HepG2 (cell line): ENCODE results near the gene RANBP17. TPM values are rescaled to one million over a fixed set of nuclear protein-coding genes. Genes with fewer than 3 reads are reported as not detected.

Source experiments
- ATAC-seq: fragments of 200-7000 bp; cut with Tn5 transposase; 3 replicates; pipeline ENCODE4 v1.9.1; 2020; ENCODE audit warnings: mild to moderate bottlenecking, moderate library complexity
- BruUV-seq: library from RNA; stranded (reverse); fragments of 400-500 nt; replicated peaks from 2 replicates; lab custom pipeline; 2021; lab: Mats Ljungman, UMichigan
- CTCF ChIA-PET: fragments of 300-600 bp; formaldehyde crosslinking; extraction: SDS; loops from one replicate; lab custom pipeline; 2021; ENCODE audit warnings: low total read pairs, inconsistent platforms, low intra/inter-chr PET ratio; lab: Yijun Ruan, JAX
- POLR2A ChIA-PET: fragments of 350-600 bp; sonication (Branson Sonifier 250); formaldehyde crosslinking; loops from one replicate; lab custom pipeline; 2020; ENCODE audit warnings: antibody characterized with exemption, inconsistent platforms; lab: Yijun Ruan, JAX
- DNase-seq: peaks from one replicate; pipeline ENCODE4 v3.0.0-alpha.2; 2015; ENCODE audit warnings: low spot score
- FAIRE-seq: peaks from 3 replicates; lab custom pipeline; 2011; peaks lifted over from hg19 to GRCh38; lab: Jason Lieb, UNC
- H2AFZ ChIP-seq: one replicate; pipeline ENCODE4 v1.6.1; 2011; ENCODE audit warnings: low read length, inconsistent platforms
- H3K27ac ChIP-seq: fragments of 300-600 bp; 3 replicates; pipeline ENCODE4 v1.8.0; 2011; ENCODE audit warnings: mixed run types, mild to moderate bottlenecking, mixed read lengths, low read length, inconsistent platforms; ENCODE audit not compliant: insufficient read depth; ENCODE audit errors: extremely low read length
- H3K27me3 ChIP-seq, 2 experiments: fragments of 200-600 bp in 1 of 2; 2 replicates in 1 of 2; 3 replicates in 1 of 2; pipeline versions ENCODE4 v1.6.0 to v1.8.0; 2011; ENCODE audit warnings: low read length in 2 of 2, mild to moderate bottlenecking in 2 of 2, moderate library complexity in 2 of 2, inconsistent platforms in 1 of 2; ENCODE audit not compliant: insufficient read depth in 2 of 2, control insufficient read depth in 1 of 2
- H3K36me3 ChIP-seq, 2 experiments: fragments of 200-600 bp in 1 of 2; replicated peaks in 1 of 2; 2 replicates in 1 of 2; 3 replicates in 1 of 2; pipeline versions ENCODE4 v1.5.1 to v1.8.0; 2011; ENCODE audit warnings: low read length in 2 of 2, inconsistent platforms in 1 of 2; ENCODE audit not compliant: insufficient read depth in 2 of 2, control insufficient read depth in 1 of 2
- H3K4me1 ChIP-seq: 2 replicates; pipeline ENCODE4 v1.5.1; 2012; ENCODE audit warnings: low read length, inconsistent platforms; ENCODE audit not compliant: insufficient read depth
- H3K4me2 ChIP-seq: 2 replicates; pipeline ENCODE4 v1.6.0; 2011; ENCODE audit warnings: low read depth, low read length, inconsistent platforms
- H3K4me3 ChIP-seq, 3 experiments: fragments of 200-600 bp in 1 of 3; sonication (generic), shearing (Covaris generic) in 1 of 3; replicated peaks in 1 of 3; 2 replicates each; pipeline ENCODE4 v1.5.1; 2011 to 2016; ENCODE audit warnings: low read length in 3 of 3, inconsistent platforms in 2 of 3, low read depth in 2 of 3, mild to moderate bottlenecking in 2 of 3, control low read depth in 1 of 3, mixed read lengths in 1 of 3; ENCODE audit not compliant: insufficient read depth in 1 of 3
- H3K79me2 ChIP-seq: one replicate; pipeline ENCODE4 v1.6.1; 2011; ENCODE audit warnings: low read length, inconsistent platforms; ENCODE audit not compliant: insufficient read depth
- H3K9ac ChIP-seq: 2 replicates; pipeline ENCODE4 v1.6.0; 2011; ENCODE audit warnings: mild to moderate bottlenecking, low read depth, low read length, inconsistent platforms; ENCODE audit not compliant: insufficient read depth
- H3K9me3 ChIP-seq: 2 replicates; pipeline ENCODE4 v1.5.1; 2012; ENCODE audit warnings: mild to moderate bottlenecking, low read length
- H4K20me1 ChIP-seq: 2 replicates; pipeline ENCODE4 v1.6.0; 2011; ENCODE audit warnings: inconsistent platforms, mild to moderate bottlenecking, low read length, moderate library complexity; ENCODE audit not compliant: insufficient read depth
- ARID3A ChIP-seq: IDR thresholded peaks from 2 replicates; pipeline ENCODE4 v1.6.1; 2012; ENCODE audit warnings: low read depth, low read length, improper control_type of control experiment
- ELF4 ChIP-seq: sonication (generic); formaldehyde crosslinking; IDR thresholded peaks from 2 replicates; pipeline ENCODE4 v1.5.0; 2020; ENCODE audit warnings: missing genetic modification reagents, mild to moderate bottlenecking, moderate library complexity, borderline replicate concordance
- ELK4 ChIP-seq: sonication (generic); formaldehyde crosslinking; IDR thresholded peaks from 2 replicates; pipeline ENCODE4 v1.9.0; 2021; ENCODE audit warnings: missing genetic modification reagents, borderline replicate concordance
- ERF ChIP-seq: IDR thresholded peaks from 2 replicates; pipeline ENCODE4 v1.6.1; 2018; ENCODE audit warnings: missing biosample characterization, missing genetic modification reagents
- MAFF ChIP-seq: IDR thresholded peaks from 2 replicates; pipeline ENCODE4 v1.6.1; 2011; ENCODE audit warnings: low read depth, low read length, improper control_type of control experiment
- MTA1 ChIP-seq: sonication (generic); formaldehyde crosslinking; IDR thresholded peaks from 2 replicates; pipeline ENCODE4 v1.4.0; 2020; ENCODE audit warnings: missing genetic modification reagents, mild to moderate bottlenecking, borderline replicate concordance
- NFKB2 ChIP-seq: sonication (generic); formaldehyde crosslinking; IDR thresholded peaks from 2 replicates; pipeline ENCODE4 v1.4.0; 2020; ENCODE audit warnings: missing genetic modification reagents, borderline replicate concordance
- POLR2G ChIP-seq: fragments of 200-400 bp; formaldehyde crosslinking; IDR thresholded peaks from 2 replicates; pipeline ENCODE4 v1.6.1; 2018; ENCODE audit warnings: mild to moderate bottlenecking, low read depth, low read length, moderate library complexity
- RFXANK ChIP-seq: IDR thresholded peaks from 2 replicates; pipeline ENCODE4 v1.6.1; 2016
- RORA ChIP-seq: sonication (generic); formaldehyde crosslinking; IDR thresholded peaks from 2 replicates; pipeline ENCODE4 v1.5.0; 2020; ENCODE audit warnings: mild to moderate bottlenecking, missing genetic modification reagents, moderate library complexity
- TEF ChIP-seq: sonication (generic); formaldehyde crosslinking; IDR thresholded peaks from 2 replicates; pipeline ENCODE4 v1.5.0; 2020; ENCODE audit warnings: missing genetic modification reagents
- ZBTB38 ChIP-seq: sonication (generic); formaldehyde crosslinking; IDR thresholded peaks from 2 replicates; pipeline ENCODE4 v1.5.1; 2020; ENCODE audit warnings: mild to moderate bottlenecking, missing genetic modification reagents
- ZFY ChIP-seq: sonication (generic); formaldehyde crosslinking; IDR thresholded peaks from 2 replicates; pipeline ENCODE4 v1.4.0; 2020; ENCODE audit warnings: missing genetic modification reagents
- ZNF12 ChIP-seq: sonication (generic); formaldehyde crosslinking; IDR thresholded peaks from 2 replicates; pipeline ENCODE4 v1.5.0; 2020; ENCODE audit warnings: missing genetic modification reagents
- ZNF160 ChIP-seq: sonication (generic); formaldehyde crosslinking; IDR thresholded peaks from 2 replicates; pipeline ENCODE4 v1.8.0; 2022; ENCODE audit warnings: mild to moderate bottlenecking, inconsistent platforms, missing genetic modification reagents
- ZNF280D ChIP-seq: sonication (generic); formaldehyde crosslinking; IDR thresholded peaks from 2 replicates; pipeline ENCODE4 v1.5.1; 2020; ENCODE audit warnings: mild to moderate bottlenecking, missing genetic modification reagents
- ZNF335 ChIP-seq: sonication (generic); formaldehyde crosslinking; IDR thresholded peaks from 2 replicates; pipeline ENCODE4 v1.4.0; 2020; ENCODE audit warnings: missing genetic modification reagents
- ZNF883 ChIP-seq: sonication (generic); formaldehyde crosslinking; IDR thresholded peaks from 2 replicates; pipeline ENCODE4 v1.5.1; 2020; ENCODE audit warnings: mild to moderate bottlenecking, missing genetic modification reagents; ENCODE audit errors: not compliant biosample characterization
- ZSCAN22 ChIP-seq: sonication (generic); formaldehyde crosslinking; IDR thresholded peaks from 2 replicates; pipeline ENCODE4 v1.4.0; 2020; ENCODE audit warnings: mild to moderate bottlenecking, missing genetic modification reagents
- ZSCAN31 ChIP-seq: sonication (generic); formaldehyde crosslinking; IDR thresholded peaks from 2 replicates; pipeline ENCODE4 v1.5.0; 2020; ENCODE audit warnings: low read depth, mild to moderate bottlenecking, missing genetic modification reagents
- WGBS: methylation state at CpG from one replicate; pipeline ENCODE4 v1.1.6; 2017; ENCODE audit warnings: low lambda C conversion rate; 5-methylcytosine and 5-hydroxymethylcytosine counted together
- in situ Hi-C: cut with HindIII; loops from 2 replicates; pipeline ENCODE4 v1.10.0; 2017; ENCODE audit warnings: low pct_unique_long_range_greater_than_20kb; ENCODE audit not compliant: extremely low pct_ligation_motif_present
- intact Hi-C: fragments of 100-400 bp; cut with micrococcal nuclease; formaldehyde crosslinking; loops from one replicate; pipeline ENCODE4 v1.10.0; 2022; ENCODE audit not compliant: unreplicated experiment
- polyA plus RNA-seq, 8 experiments: library from polyadenylated mRNA; depleted of rRNA in 3 of 8; stranded (reverse) in 7 of 8; unstranded in 1 of 8; fragments of >200 nt; fragmentation: Illumina TruSeq in 4 of 8; extraction: Trizol in 4 of 8; gene quantifications; 2 replicates each; pipeline versions ENCODE4 v1.2.1 to v1.2.3, GENCODE V29; 2011 to 2016; ENCODE audit warnings: low read depth in 4 of 8, missing spikeins in 1 of 8, mixed read lengths in 1 of 8; ENCODE audit not compliant: insufficient read depth in 1 of 8
- total RNA-seq, 5 experiments: library from RNA; depleted of rRNA; stranded (reverse); fragments of >200 nt; fragmentation: Illumina TruSeq; extraction: Trizol; gene quantifications; 2 replicates each; pipeline ENCODE4 v1.2.3, GENCODE V29; 2016; ENCODE audit warnings: low read depth in 1 of 5

The RANBP17 gene
- total and polyA plus RNA-seq, 2 of the 13 experiments (the other 11 are each of a cell fraction or from before 2014, with no cell fraction given) = not detected

- ATAC-seq (no peak), FAIRE-seq (no peak)
- no TSS peak for BruUV-seq
- H3K27ac ChIP-seq = no peak overlapping the region
- CTCF ChIA-PET = no interaction called here
- H3K4me1 ChIP-seq = no peaks in the 10 kb centered on the region
- no peaks in the 10 kb centered on the region for H3K27me3 ChIP-seq
- no peaks in the 10 kb centered on the region for H4K20me1 ChIP-seq
- in situ Hi-C loops = no loop called here
- no peak overlapping the region for H3K4me3 ChIP-seq
- no peaks in the 10 kb centered on the region for H3K36me3 ChIP-seq
- intact Hi-C loops = no loop called here
- no peak for TF ChIP-seq ZBTB38 (CRISPR knock-in tag)
- no peak for TF ChIP-seq ELK4 (CRISPR knock-in tag)
- TF ChIP-seq POLR2G = no peak
- TF ChIP-seq ELF4 (CRISPR knock-in tag) = no peak
- TF ChIP-seq ZSCAN22 = no peak
- no peak for TF ChIP-seq ZFY
- no peak for TF ChIP-seq ZNF12 (CRISPR knock-in tag)
- no peak for TF ChIP-seq ZNF280D (CRISPR knock-in tag)
- TF ChIP-seq ZNF160 (CRISPR knock-in tag) = no peak
- no peak for TF ChIP-seq NFKB2 (CRISPR knock-in tag)
- no peak for TF ChIP-seq ARID3A
- TF ChIP-seq MAFF = no peak
- TF ChIP-seq RORA (CRISPR knock-in tag) = no peak
- no peak for TF ChIP-seq MTA1 (CRISPR knock-in tag)
- no peak for TF ChIP-seq TEF (CRISPR knock-in tag)
- no peak for TF ChIP-seq ZNF335 (CRISPR knock-in tag)
- no peak for TF ChIP-seq RFXANK (CRISPR knock-in tag)
- no peak for TF ChIP-seq ZNF883
- TF ChIP-seq ERF (CRISPR knock-in tag) = no peak
- TF ChIP-seq ZSCAN31 (CRISPR knock-in tag) = no peak
- TF ChIP-seq, all 625 proteins: peak for 0
- no peak for DNase-seq
- 5% methylated on average over 4 of the region's 4 CpGs for WGBS
- Histone ChIP-seq H3K79me2 (no peaks in the 10 kb centered on the region), H3K9ac (no peak overlapping the region), H2AFZ (no peak overlapping the region), H3K4me2 (no peak overlapping the region), H3K9me3 (no peaks in the 10 kb centered on the region)
- POLR2A ChIA-PET = no interaction called here
These were observed 326.2 kb downstream of the RANBP17 start for GRCh38 chr5:171188016-171188415.
